ENCODE measurements around the gene MYO5C. TPM values are rescaled to one million over a fixed set of nuclear protein-coding genes. Genes with fewer than 3 reads are reported as not detected.

Gene MYO5C
- total and polyA plus RNA-seq, 10 of the 15 experiments (the other 5 are each of a cell fraction or from before 2014, with no cell fraction given), result 0.29 to 1.3 (median 0.75) TPM

GRCh38 chr15:52262364-52262763 is 33.2 kb downstream of the MYO5C start:
- H3K9ac ChIP-seq (ENCODE audit: control insufficient read depth, insufficient read depth, low read length), result peak overlapping the region; percentile 70
- peak overlapping the region; percentile 95 for H3K27ac ChIP-seq (ENCODE audit: control insufficient read depth, insufficient read depth)
- DNase-seq (ENCODE audit: low read depth, low spot score) (no peak), ATAC-seq (peak; percentile 13; the same call in 2 of the 3 replicates), FAIRE-seq (no peak)
- SMC1A ChIA-PET (ENCODE audit: uncharacterized antibody, unreplicated experiment), result interaction anchor here (0.6 to 10.7 kb wide), 21 partner anchors 13 to 486 kb away, joined by 3 to 143 read pairs (median 4); no protein-coding TSS in a partner anchor
- TSS peak; percentile 88 for BruUV-seq (replicated peaks)
- in situ Hi-C loops (cut with MboI), result no loop called here
- intact Hi-C loops (cut with micrococcal nuclease; ENCODE audit: unreplicated experiment), result loop anchor here (5.0 kb wide), 1 partner anchor 45 kb away; no protein-coding TSS in a partner anchor
- WGBS (ENCODE audit: insufficient coverage, insufficient replicate concordance, low lambda C conversion rate, missing lambda C conversion rate), result 25% methylated on average over 5 of the region's 5 CpGs
- H3K36me3 ChIP-seq (ENCODE audit: control insufficient read depth in 2 of 2, insufficient read depth in 2 of 2, low read length in 1 of 2), result no peaks in the 10 kb centered on the region
- peak; percentile 47; the same call in 1 of the 2 replicates for TF ChIP-seq ZBTB40 (IDR thresholded peaks at IDR 0.05; ENCODE audit: borderline replicate concordance)
- TF ChIP-seq, protein P1, sequence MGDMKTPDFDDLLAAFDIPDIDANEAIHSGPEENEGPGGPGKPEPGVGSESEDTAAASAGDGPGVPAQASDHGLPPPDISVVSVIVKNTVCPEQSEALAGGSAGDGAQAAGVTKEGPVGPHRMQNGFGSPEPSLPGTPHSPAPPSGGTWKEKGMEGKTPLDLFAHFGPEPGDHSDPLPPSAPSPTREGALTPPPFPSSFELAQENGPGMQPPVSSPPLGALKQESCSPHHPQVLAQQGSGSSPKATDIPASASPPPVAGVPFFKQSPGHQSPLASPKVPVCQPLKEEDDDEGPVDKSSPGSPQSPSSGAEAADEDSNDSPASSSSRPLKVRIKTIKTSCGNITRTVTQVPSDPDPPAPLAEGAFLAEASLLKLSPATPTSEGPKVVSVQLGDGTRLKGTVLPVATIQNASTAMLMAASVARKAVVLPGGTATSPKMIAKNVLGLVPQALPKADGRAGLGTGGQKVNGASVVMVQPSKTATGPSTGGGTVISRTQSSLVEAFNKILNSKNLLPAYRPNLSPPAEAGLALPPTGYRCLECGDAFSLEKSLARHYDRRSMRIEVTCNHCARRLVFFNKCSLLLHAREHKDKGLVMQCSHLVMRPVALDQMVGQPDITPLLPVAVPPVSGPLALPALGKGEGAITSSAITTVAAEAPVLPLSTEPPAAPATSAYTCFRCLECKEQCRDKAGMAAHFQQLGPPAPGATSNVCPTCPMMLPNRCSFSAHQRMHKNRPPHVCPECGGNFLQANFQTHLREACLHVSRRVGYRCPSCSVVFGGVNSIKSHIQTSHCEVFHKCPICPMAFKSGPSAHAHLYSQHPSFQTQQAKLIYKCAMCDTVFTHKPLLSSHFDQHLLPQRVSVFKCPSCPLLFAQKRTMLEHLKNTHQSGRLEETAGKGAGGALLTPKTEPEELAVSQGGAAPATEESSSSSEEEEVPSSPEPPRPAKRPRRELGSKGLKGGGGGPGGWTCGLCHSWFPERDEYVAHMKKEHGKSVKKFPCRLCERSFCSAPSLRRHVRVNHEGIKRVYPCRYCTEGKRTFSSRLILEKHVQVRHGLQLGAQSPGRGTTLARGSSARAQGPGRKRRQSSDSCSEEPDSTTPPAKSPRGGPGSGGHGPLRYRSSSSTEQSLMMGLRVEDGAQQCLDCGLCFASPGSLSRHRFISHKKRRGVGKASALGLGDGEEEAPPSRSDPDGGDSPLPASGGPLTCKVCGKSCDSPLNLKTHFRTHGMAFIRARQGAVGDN (IDR thresholded peaks at IDR 0.05), result 0 out of 2 replicates have a peak, but pooled peaks have one; percentile 4
- TF ChIP-seq IKZF1 (conservative IDR thresholded peaks at IDR 0.05), result no peak
- CTCF ChIA-PET, result interaction anchor here (0.6 to 10.5 kb wide), 20 partner anchors 12 to 516 kb away, joined by 3 to 191 read pairs (median 4); no protein-coding TSS in a partner anchor
- peak overlapping the region; percentile 89 for H2AFZ ChIP-seq (ENCODE audit: control insufficient read depth, low read depth, low read length)
- H3K79me2 ChIP-seq (ENCODE audit: control insufficient read depth, insufficient read depth, low read length), result no peaks in the 10 kb centered on the region
- no peaks in the 10 kb centered on the region for H3K27me3 ChIP-seq (replicated peaks in 1 of 2; ENCODE audit: control insufficient read depth in 2 of 2, insufficient read depth in 2 of 2, low read length in 1 of 2)
- RAD21 ChIA-PET (ENCODE audit: unreplicated experiment), result interaction anchor here (0.8 to 11.0 kb wide), 18 partner anchors 12 to 470 kb away, joined by 3 to 121 read pairs (median 4); no protein-coding TSS in a partner anchor
- POLR2A ChIA-PET, result interaction anchor here (0.8 to 1.4 kb wide), 5 partner anchors 9 to 320 kb away, joined by 3 to 4 read pairs (median 3); no protein-coding TSS in a partner anchor
- no peaks in the 10 kb centered on the region for H3K9me3 ChIP-seq (replicated peaks; ENCODE audit: control insufficient read depth, insufficient read depth, low read length)
- no peaks in the 10 kb centered on the region for H4K20me1 ChIP-seq (ENCODE audit: control insufficient read depth, insufficient read depth)
- peak overlapping the region; percentile 74 for H3K4me2 ChIP-seq (ENCODE audit: control insufficient read depth, insufficient read depth)
- peaks cover 21% of the 10 kb centered on the region for H3K4me1 ChIP-seq (ENCODE audit: control insufficient read depth, insufficient read depth, low read length)
- H3K4me3 ChIP-seq, result no peak overlapping the region

Measured in GM12878 (cell line).